ENCODE results near the gene SULT1A1.
"Not testable (repeated sequence)": the region's sequence is repeated elsewhere in the genome, so short reads cannot be mapped to it uniquely, and the experiment has no call there.

SULT1A1 gene

GRCh38 chr16:28609631-28610594 lies at the start of gene SULT1A1:
SULT1A1 (minus strand) TSS chr16:28610044; CDS start chr16:28608855, 1,189 bp downstream.
- DNase-seq = peak; percentile 75

DNA sequence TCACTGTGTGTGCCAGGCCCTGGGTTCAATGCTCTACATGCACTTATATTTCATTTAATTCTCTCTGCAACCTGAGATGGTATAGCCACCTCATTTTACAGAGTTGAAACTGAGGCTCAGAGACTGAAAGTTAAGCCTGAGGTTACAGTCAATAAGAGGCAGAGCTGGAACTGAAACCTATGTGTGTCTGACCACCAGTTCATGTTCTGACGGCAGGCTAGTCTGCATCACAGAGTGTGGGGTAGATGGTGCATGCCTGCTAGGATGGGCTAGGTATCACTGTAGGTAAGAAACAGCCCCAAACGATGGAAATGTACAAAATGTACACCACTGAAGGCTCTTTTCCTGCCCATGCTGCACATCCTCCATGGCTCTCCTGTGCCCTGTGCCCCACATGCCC lies 30.1 kb upstream of the SULT1A1 start:
- peak; percentile 30 for DNase-seq

DNA sequence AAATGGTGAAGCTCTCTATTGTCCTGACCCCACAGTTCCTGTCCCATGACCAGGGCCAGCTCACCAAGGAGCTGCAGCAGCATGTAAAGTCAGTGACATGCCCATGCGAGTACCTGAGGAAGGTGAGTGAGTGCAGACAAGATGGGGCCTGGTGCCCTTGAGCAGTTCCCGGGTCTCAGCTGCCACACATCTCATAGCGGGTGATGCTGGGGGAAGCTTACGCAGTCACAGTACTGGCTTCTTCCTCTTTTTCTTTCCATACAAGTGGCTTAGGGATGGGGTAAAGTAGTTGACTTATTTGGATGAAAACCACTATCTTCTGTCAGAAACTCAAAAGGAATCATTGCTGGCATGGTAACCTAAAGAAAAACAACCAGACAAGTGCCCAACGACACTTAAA lies 28.5 kb upstream of the SULT1A1 start:
- peak; percentile 3 for DNase-seq

- DNase-seq = not testable (repeated sequence)
Observed at GRCh38 chr16:28637765-28638164, 27.9 kb upstream of the SULT1A1 start, which contains the start of gene NPIPB8. NPIPB8 (plus strand) TSS chr16:28638065; CDS start chr16:28638361, 296 bp downstream.

DNA sequence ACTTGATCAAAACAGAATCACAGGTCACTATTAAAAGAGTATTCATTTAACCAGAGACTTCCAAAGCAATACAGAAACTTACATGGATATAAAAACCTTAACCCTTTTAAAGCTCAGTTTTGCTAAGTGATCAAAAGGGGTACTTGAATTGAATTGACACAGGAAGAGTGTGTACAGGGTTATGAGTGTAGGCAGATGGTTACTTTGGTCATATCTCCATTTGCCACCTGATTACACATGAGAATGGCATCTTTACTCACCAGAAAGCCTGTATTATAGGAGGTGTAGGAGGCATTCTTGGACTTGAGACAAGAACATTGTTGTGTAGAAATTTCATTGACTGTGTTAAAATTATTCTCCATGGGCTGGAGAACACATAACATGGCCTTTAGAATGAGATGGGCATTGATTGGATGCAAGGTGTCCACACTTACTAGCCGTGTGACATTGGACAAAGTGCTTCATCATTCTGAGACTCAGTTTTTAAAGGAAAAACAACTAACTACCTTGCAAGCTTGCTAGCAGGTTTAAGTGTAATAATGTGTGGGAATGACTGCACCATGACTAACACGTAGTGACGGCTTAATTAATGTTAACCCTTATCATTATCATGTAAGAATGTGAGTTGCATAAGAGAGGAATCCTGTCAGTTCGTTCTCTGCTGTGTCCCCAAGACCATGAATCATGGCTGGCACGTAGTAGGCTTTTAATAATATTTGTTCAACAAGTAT lies 26.4 kb upstream of the SULT1A1 start:
- not testable (repeated sequence) for DNase-seq

GRCh38 chr16:28630905-28631304 lies 21.1 kb upstream of the SULT1A1 start:
- not testable (repeated sequence) for DNase-seq

GRCh38 chr16:28623172-28623711 lies 13.4 kb upstream of the SULT1A1 start:
- DNase-seq = no peak

DNA sequence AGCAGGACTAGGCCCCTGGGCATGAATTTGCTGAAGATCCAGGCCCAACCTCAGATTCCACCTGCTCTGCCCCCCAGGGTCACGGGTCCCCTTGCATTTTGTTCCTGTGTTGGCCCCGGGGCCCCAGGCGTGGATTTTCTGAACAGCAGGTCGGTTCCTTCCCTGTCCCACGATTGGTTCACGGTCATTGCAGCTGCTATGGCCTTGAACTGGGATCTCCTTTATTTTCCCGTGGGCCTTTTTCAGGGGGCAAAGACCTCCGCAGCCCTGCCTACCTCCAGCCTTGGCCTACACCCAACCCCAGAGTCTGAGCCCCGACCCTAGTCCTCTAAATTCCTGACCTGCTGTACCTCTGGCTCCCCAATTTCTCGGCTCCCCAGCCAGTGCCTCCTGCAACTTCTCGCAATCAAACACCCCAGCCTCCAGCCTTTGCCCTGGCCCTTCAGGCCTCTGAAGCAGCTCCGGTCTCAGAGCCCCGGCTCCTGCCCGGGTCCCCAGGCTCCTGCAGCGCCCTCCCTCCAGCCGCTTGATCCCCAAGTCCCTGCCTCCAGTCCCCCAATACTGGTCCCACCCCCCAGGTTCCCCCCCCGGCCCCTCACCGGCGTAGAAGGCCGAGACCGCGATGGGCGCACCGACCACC lies 12.8 kb upstream of the SULT1A1 start:
- not testable (repeated sequence) for DNase-seq

DNA sequence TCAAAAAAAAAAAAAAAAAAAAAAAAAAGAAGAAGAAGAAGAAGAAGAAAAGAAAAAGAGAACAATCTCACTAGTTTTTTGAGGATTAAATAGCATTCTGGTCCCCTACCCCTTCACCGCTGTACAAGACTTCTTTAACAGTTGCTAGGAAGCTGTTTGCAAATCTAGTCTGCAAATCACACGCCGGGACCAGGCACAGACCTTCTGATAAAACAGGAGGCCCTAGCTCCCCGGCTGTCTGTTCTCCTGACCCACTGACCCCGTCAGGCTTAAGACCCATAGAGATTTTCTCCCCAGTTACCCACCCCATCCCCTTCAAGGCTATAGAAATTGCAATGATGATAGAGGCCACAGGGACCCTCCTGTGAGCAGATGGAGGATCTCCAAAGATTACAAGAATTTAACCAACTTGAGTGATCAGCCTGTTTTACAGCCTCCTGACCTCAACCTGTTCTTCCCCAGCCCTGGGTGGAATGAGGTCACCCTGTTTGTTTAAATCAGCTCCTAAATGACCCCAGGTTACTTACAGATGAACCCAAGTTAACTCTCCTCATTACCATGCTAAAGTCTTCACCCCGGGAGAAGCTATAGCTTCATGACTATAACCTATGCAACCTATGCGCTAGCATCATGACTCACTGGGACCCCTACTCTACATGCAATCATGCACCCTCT lies 11.8 kb upstream of the SULT1A1 start:
- no peak for DNase-seq

- DNase-seq = not testable (repeated sequence)
Observed at GRCh38 chr16:28620316-28620715, 10.5 kb upstream of the SULT1A1 start.

DNA sequence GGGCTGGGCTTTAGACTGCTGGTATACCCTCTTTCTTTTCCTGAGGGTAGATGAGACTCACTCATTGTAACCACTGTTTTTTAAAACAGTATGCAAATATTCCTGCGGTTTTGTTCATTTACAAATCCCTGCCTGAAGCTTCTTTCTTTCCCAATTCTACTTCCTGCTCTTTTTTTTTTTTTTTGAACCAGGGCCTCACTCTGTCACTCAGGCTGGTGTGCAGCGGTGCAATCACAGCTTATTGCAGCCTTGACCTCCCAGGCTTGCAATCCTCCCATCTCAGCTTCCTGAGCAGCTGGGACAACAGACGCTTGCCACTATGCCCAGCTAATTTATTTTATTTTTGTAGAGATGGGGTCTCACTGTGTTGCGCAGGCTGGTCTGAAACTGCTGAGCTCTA lies 8.0 kb upstream of the SULT1A1 start:
- DNase-seq = peak; percentile 75

DNA sequence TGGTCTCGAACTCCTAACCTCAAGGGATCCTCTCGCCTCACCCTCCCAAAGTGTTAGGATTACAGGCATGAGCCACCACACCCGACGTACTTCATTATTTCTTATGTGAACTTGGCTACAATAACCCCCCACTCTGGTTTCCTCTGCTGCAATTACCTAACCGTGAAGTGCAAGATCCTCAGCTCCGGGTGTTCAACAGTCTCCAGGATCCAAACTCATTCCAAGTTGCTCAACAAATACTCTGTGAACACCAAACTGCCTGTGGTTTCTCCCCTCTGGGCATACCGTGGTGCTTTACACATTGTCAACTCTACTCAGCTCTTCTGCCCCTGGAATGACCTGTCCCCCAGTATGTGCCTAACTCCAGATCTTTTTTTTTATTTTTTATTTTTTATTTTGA lies 6.8 kb upstream of the SULT1A1 start:
- DNase-seq = peak; percentile 59

- DNase-seq = not testable (repeated sequence)
Observed at GRCh38 chr16:28616224-28616577, 6.4 kb upstream of the SULT1A1 start.

DNA sequence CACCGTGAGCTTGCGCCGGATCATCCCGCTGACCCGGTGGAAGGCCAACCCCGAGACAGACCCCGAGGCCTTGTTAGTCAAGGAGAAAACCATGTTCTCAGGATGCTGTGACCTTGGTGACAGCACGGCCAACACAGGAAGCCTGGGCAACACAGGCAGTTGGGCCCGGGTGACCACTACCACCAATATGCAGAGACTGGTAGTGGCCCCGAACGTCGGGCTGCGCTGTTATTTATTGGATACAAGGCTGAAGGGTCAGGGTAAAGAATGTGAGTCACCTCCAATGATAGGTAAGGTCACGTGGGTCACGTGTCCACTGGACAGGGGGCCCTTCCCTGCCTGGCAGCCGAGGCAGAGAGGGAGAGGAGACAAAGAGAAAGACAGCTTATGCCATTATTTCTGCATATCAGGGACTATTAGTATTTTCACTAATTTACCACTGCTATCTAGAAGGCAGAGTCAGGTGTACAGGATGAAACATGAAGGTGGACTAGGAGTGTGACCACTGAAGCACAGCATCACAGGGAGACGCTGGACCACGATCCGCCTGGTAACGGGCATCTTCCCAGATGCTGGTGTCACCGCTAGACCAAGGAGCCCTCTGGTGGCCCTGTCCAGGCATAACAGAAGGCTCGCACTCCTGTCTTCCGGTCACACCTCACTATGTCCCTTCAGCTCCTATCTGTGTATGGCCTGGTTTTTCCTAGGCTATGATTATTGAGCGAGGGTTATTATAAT lies 5.8 kb upstream of the SULT1A1 start:
- peak; percentile 20 for DNase-seq

DNA sequence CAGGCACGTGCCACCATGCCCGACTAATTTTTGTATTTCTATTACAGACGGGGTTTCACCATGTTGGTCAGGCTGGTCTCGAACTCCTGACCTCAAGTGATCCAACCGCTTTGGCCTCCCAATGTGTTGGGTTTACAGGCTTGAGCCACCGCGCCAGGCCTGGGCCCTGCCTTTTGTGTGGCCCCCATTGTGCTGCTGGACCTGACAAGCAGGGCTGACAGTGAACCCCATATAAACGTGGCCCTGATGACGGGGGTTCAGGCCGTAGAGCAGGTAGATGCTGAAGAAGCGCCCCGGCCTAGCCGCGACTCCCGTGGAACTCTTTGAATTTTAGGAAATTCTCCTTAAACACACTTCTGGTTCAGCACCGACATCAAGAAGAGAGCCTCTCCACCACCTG lies 4.7 kb upstream of the SULT1A1 start:
- DNase-seq = not testable (repeated sequence)

GRCh38 chr16:28613912-28614311 lies 4.1 kb upstream of the SULT1A1 start:
- not testable (repeated sequence) for DNase-seq

DNA sequence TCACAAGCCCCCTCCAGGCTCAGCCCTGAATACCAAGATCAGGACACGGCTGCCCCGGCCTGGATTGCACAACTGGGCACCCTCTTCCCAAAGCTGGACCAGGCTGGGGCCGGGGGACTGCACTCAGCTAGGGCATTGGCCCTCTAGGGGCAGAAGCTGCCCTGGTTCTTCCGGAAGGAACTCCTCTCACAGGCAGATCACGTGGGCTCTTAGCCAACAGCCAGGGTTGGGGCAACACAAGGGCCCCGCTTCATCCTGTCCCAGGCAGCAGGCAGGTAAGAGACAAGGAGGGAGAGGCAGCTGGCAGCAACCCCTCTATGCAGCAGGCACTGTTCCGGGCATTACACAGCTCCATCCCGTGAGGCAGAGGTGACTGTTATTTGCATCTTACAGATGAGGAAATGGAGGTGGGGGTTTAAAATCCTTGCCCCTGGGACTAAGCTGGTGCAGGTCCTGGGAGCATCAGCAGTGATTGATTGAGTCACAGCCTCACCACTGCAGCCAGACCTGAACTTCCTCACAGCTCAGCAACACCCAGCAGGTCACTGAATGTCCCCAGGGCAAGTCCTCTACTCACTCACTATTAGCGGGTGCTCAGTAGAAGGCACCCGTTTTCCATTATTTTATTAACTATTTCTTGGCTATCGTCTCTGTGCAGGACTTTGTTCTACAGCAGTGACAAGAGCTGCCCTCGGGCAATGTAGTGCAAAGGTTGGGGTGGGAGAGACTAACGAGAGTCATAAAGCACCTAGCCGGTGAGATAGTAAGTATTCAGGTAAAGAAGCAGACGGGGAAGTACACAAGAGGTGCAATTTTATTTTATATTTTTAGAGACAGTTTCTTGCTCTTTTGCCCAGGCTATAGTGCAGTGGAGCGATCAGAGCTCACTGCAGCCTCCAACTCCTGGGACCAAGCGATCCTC lies 2.8 kb upstream of the SULT1A1 start:
- DNase-seq = not testable (repeated sequence)

- no peak for DNase-seq
Observed at GRCh38 chr16:28610595-28611191, 849 bp upstream of the SULT1A1 start.

DNA sequence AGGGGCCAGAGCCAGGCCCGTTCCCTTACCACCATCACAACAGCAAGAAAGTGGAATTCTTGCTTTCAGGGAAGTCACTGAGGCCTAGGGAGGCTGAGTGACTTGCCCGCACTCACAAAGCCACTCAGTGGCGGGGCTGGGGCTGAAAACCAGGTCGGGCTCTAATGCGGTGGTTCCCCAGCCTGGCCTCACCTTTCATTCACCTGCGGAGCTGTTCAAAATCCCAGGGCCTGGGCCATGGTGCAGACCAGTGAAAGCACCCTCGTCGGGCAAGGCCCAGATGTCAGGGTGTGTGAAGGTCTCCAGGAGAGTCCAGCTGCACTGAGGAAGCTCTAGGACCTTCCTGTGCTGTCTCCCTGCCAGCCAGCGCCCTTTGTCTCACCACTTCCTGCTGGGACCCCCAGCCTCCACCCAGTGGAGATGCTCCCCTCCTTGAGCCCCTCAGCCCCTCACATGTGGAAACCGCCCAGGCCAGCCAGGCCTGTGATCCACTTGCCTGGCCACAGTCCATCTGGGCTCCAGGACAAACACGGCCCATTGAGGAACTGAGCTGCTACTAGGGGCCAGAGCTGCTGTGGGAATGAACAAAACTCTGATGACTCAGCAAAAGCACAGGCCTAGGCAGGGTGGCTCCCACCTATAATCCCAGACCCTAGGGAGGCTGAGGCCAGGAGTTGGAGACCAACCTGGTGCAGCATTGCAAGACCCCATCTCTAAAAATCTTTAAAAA lies 812 bp downstream of the SULT1A1 start:
- DNase-seq = peak; percentile 9
